K562 (cell line): ENCODE results near the gene PATL2. TPM values are rescaled to one million over a fixed set of nuclear protein-coding genes. Genes with fewer than 3 reads are reported as not detected.

Experiments used
- ATAC-seq: fragments of 200-7000 bp; cut with Tn5 transposase; 3 replicates; pipeline ENCODE4 v1.9.1; 2020; ENCODE audit warnings: moderate library complexity
- BruUV-seq: library from RNA; stranded (reverse); fragments of 400-500 nt; replicated peaks from 2 replicates; lab custom pipeline; 2021; lab: Mats Ljungman, UMichigan
- CTCF ChIA-PET: fragments of 300-600 bp; formaldehyde crosslinking; extraction: SDS; loops from one replicate; lab custom pipeline; 2021; ENCODE audit warnings: low intra/inter-chr PET ratio; lab: Yijun Ruan, JAX
- POLR2A ChIA-PET: fragments of 300-600, 350-650 bp; sonication (Branson Sonifier 250); formaldehyde crosslinking; extraction: SDS; loops from one replicate; lab custom pipeline; 2021; ENCODE audit warnings: antibody characterized with exemption, inconsistent platforms; lab: Yijun Ruan, JAX
- DNase-seq, 4 experiments: peaks; one replicate each; pipeline versions ENCODE4 v3.0.0 to v3.0.0-alpha.2; 2011 to 2018; ENCODE audit warnings: low spot score in 3 of 4, mixed read lengths in 3 of 4; ENCODE audit errors: extremely low read depth in 1 of 4
- FAIRE-seq: peaks from 2 replicates; lab custom pipeline; 2011; peaks lifted over from hg19 to GRCh38; lab: Jason Lieb, UNC
- H2AFZ ChIP-seq: 2 replicates; pipeline ENCODE4 v1.6.0; 2011; ENCODE audit warnings: low read depth, low read length, control low read depth, inconsistent platforms
- H3K27ac ChIP-seq: fragments of 200-600 bp; 3 replicates; pipeline ENCODE4 v1.8.0; 2011; ENCODE audit warnings: low read depth, mild to moderate bottlenecking, control low read depth, inconsistent platforms, low read length, moderate library complexity, mixed read lengths; ENCODE audit errors: extremely low read depth
- H3K27me3 ChIP-seq, 2 experiments: fragments of 300-600 bp in 1 of 2; 2 replicates in 1 of 2; 3 replicates in 1 of 2; pipeline versions ENCODE4 v1.6.0 to v1.8.0; 2011; ENCODE audit warnings: inconsistent platforms in 2 of 2, low read length in 2 of 2, mild to moderate bottlenecking in 1 of 2, mixed read lengths in 1 of 2, moderate library complexity in 1 of 2; ENCODE audit not compliant: control insufficient read depth in 2 of 2, insufficient read depth in 2 of 2
- H3K36me3 ChIP-seq: fragments of 300-600 bp; 3 replicates; pipeline ENCODE4 v1.8.0; 2011; ENCODE audit warnings: mild to moderate bottlenecking, low read length, inconsistent platforms; ENCODE audit not compliant: control insufficient read depth, insufficient read depth
- H3K4me1 ChIP-seq, 2 experiments: fragments of 200-600 bp in 1 of 2; replicated peaks in 1 of 2; 2 replicates in 1 of 2; 3 replicates in 1 of 2; pipeline versions ENCODE4 v1.5.1 to v1.8.0; 2011; ENCODE audit warnings: inconsistent platforms in 2 of 2, low read length in 2 of 2, mild to moderate bottlenecking in 1 of 2, mixed read lengths in 1 of 2, moderate library complexity in 1 of 2; ENCODE audit not compliant: control insufficient read depth in 2 of 2, insufficient read depth in 2 of 2
- H3K4me2 ChIP-seq: 2 replicates; pipeline ENCODE4 v1.6.1; 2011; ENCODE audit warnings: low read length, control low read depth, inconsistent platforms, mixed read lengths; ENCODE audit not compliant: insufficient read depth
- H3K4me3 ChIP-seq: fragments of 200-600 bp; sonication (generic), shearing (Covaris generic); 2 replicates; pipeline ENCODE4 v1.5.1; 2016; ENCODE audit warnings: control low read depth, inconsistent platforms
- H3K79me2 ChIP-seq: fragments of 200-600 bp; 3 replicates; pipeline ENCODE4 v1.8.0; 2011; ENCODE audit warnings: low read length, inconsistent platforms; ENCODE audit not compliant: control insufficient read depth, insufficient read depth
- H3K9ac ChIP-seq, 2 experiments: 2 replicates each; pipeline versions ENCODE4 v1.6.0 to v1.6.1; 2011; ENCODE audit warnings: low read depth in 2 of 2, low read length in 2 of 2, control low read depth in 1 of 2, inconsistent platforms in 1 of 2, mild to moderate bottlenecking in 1 of 2, mixed read lengths in 1 of 2; ENCODE audit not compliant: insufficient read depth in 1 of 2
- H3K9me1 ChIP-seq: one replicate; pipeline ENCODE4 v1.6.0; 2011; ENCODE audit warnings: inconsistent platforms, mild to moderate bottlenecking, low read length, moderate library complexity; ENCODE audit not compliant: control insufficient read depth, insufficient read depth
- H3K9me3 ChIP-seq: replicated peaks from 2 replicates; pipeline ENCODE4 v1.5.1; 2011; ENCODE audit warnings: low read depth, low read length, inconsistent platforms; ENCODE audit not compliant: control insufficient read depth, insufficient read depth
- H4K20me1 ChIP-seq: replicated peaks from 2 replicates; pipeline ENCODE4 v1.6.1; 2011; ENCODE audit warnings: low read length, inconsistent platforms, mixed read lengths; ENCODE audit not compliant: control insufficient read depth, insufficient read depth
- GABPB2 ChIP-seq: fragments of 250-450 bp; sonication (Bioruptor Pico); conservative IDR thresholded peaks from 2 replicates; pipeline ENCODE4 v1.5.1; 2021; ENCODE audit warnings: mild to moderate bottlenecking
- NCOR1 ChIP-seq: fragments of 450-650 bp; IDR thresholded peaks from 2 replicates; pipeline ENCODE4 v1.6.1; 2016; ENCODE audit warnings: mild to moderate bottlenecking, moderate library complexity
- PHTF2 ChIP-seq: fragments of 250-450 bp; sonication (Bioruptor Pico); IDR thresholded peaks from 2 replicates; pipeline ENCODE4 v1.5.0; 2021; ENCODE audit warnings: mild to moderate bottlenecking
- SREBF2 ChIP-seq: sonication (generic); formaldehyde crosslinking; IDR thresholded peaks from 2 replicates; pipeline ENCODE4 v1.4.0; 2020; ENCODE audit warnings: mild to moderate bottlenecking, missing genetic modification reagents
- ZNF717 ChIP-seq: fragments of 250-450 bp; sonication (Bioruptor Pico); IDR thresholded peaks from 2 replicates; pipeline ENCODE4 v1.5.0; 2021
- WGBS: fragments of 100-300 bp; shearing (Covaris generic); methylation state at CpG from one replicate; pipeline ENCODE4 v1.1.6; 2016; ENCODE audit warnings: low coverage, mixed read lengths; ENCODE audit not compliant: insufficient coverage; ENCODE audit errors: missing lambda C conversion rate; 5-methylcytosine and 5-hydroxymethylcytosine counted together
- in situ Hi-C: fragments of 300-500 bp; cut with MboI; formaldehyde crosslinking; loops from 4 replicates; pipeline ENCODE4 v1.15.0; 2018; ENCODE audit warnings: inconsistent platforms, mixed read lengths
- intact Hi-C: fragments of 100-400 bp; cut with micrococcal nuclease; formaldehyde crosslinking; loops from 2 replicates; pipeline ENCODE4 v1.14.2; 2022
- polyA plus RNA-seq, 8 experiments: library from polyadenylated mRNA; depleted of rRNA in 4 of 8; stranded (reverse) in 5 of 8; unstranded in 3 of 8; fragments of >200 nt; fragmentation: Nextera tagmentation in 2 of 8; fragmentation: Illumina TruSeq in 1 of 8; extraction: Ambion mirVana in 2 of 8; extraction: Trizol in 1 of 8; gene quantifications; 2 replicates each; pipeline versions ENCODE4 v1.2.1 to v1.2.3, GENCODE V29; 2011 to 2014; ENCODE audit warnings: inconsistent platforms in 1 of 8, missing spikeins in 1 of 8
- total RNA-seq, 7 experiments: library from RNA; depleted of rRNA in 6 of 7; stranded (reverse); fragments of >200 nt in 6 of 7; fragmentation: Illumina TruSeq in 2 of 7; extraction: Trizol in 2 of 7; gene quantifications; 2 replicates each; pipeline versions ENCODE4 v1.2.1 to v1.2.3, GENCODE V29; 2011 to 2021; ENCODE audit warnings: low replicate concordance in 1 of 7
- TF ChIP-seq, protein P1 (sequence below): sonication (generic); formaldehyde crosslinking; IDR thresholded peaks from 2 replicates; pipeline ENCODE4 v1.8.1; 2023; ENCODE audit warnings: mild to moderate bottlenecking, missing genetic modification reagents
- TF ChIP-seq, protein P2 (sequence below): fragments of 450-650 bp; IDR thresholded peaks from 2 replicates; pipeline ENCODE4 v1.6.1; 2016

Gene PATL2
- total and polyA plus RNA-seq, 9 of the 15 experiments (the other 6 are each of a cell fraction or from before 2014, with no cell fraction given): 0.42 to 1.1 (median 0.86) TPM

DNA sequence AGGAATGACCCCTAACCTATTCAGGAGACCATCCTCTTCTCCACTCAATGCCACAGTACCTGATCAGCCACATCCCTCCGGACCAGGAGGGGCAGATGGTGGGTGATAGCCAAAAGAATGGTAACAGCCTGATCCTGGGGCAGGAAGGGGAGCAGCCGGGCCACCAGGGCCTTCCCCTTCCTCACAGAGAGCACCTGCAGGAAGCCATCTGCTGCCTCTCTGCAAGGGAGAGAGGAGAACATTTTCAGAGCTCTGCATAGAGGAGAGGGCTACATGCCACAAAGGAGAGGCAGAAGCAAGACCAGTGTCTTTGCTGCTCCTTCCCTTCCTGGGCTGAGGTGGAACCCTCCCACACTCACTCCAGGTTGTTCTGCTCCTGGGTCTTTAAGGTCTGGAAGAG, 42.2 kb downstream of the PATL2 start:
- POLR2A ChIA-PET: interaction anchor here (0.9 to 1.6 kb wide), 3 partner anchors 12 to 43 kb away, joined by 4 to 5 read pairs (median 4); partner anchors contain the start of gene B2M
- CTCF ChIA-PET: no interaction called here
- H3K9me1 ChIP-seq: no peaks in the 10 kb centered on the region
- FAIRE-seq (no peak), ATAC-seq (no peak), DNase-seq (no peak)
- intact Hi-C loops: no loop called here
- in situ Hi-C loops: no loop called here
- no peak overlapping the region for H3K4me3 ChIP-seq
- 0% methylated on average over 1 of the region's 2 CpGs for WGBS
- H3K79me2 ChIP-seq: no peaks in the 10 kb centered on the region
- H3K27me3 ChIP-seq: no peaks in the 10 kb centered on the region
- H4K20me1 ChIP-seq: no peaks in the 10 kb centered on the region
- BruUV-seq: no TSS peak
- peak overlapping the region in 1 of 2 experiments; percentile 32; a peak in 1 of 4 replicates for H3K9ac ChIP-seq
- TF ChIP-seq ZNF717 (CRISPR knock-in tag): no peak
- TF ChIP-seq, protein P1, sequence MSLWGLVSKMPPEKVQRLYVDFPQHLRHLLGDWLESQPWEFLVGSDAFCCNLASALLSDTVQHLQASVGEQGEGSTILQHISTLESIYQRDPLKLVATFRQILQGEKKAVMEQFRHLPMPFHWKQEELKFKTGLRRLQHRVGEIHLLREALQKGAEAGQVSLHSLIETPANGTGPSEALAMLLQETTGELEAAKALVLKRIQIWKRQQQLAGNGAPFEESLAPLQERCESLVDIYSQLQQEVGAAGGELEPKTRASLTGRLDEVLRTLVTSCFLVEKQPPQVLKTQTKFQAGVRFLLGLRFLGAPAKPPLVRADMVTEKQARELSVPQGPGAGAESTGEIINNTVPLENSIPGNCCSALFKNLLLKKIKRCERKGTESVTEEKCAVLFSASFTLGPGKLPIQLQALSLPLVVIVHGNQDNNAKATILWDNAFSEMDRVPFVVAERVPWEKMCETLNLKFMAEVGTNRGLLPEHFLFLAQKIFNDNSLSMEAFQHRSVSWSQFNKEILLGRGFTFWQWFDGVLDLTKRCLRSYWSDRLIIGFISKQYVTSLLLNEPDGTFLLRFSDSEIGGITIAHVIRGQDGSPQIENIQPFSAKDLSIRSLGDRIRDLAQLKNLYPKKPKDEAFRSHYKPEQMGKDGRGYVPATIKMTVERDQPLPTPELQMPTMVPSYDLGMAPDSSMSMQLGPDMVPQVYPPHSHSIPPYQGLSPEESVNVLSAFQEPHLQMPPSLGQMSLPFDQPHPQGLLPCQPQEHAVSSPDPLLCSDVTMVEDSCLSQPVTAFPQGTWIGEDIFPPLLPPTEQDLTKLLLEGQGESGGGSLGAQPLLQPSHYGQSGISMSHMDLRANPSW (CRISPR knock-in tag): no peak
- no peak for TF ChIP-seq NCOR1
- TF ChIP-seq, protein P2, sequence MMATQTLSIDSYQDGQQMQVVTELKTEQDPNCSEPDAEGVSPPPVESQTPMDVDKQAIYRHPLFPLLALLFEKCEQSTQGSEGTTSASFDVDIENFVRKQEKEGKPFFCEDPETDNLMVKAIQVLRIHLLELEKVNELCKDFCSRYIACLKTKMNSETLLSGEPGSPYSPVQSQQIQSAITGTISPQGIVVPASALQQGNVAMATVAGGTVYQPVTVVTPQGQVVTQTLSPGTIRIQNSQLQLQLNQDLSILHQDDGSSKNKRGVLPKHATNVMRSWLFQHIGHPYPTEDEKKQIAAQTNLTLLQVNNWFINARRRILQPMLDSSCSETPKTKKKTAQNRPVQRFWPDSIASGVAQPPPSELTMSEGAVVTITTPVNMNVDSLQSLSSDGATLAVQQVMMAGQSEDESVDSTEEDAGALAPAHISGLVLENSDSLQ: no peak
- no peak for TF ChIP-seq PHTF2
- no peak for TF ChIP-seq SREBF2 (CRISPR knock-in tag)
- no peak for TF ChIP-seq GABPB2
- no peaks in the 10 kb centered on the region for H3K9me3 ChIP-seq
- no peak overlapping the region for H3K27ac ChIP-seq
- no peak overlapping the region for H3K4me2 ChIP-seq
- H2AFZ ChIP-seq: no peak overlapping the region
- H3K36me3 ChIP-seq: no peaks in the 10 kb centered on the region
- peaks cover 7 to 15% of the 10 kb centered on the region in 2 experiments; a peak in 4 of 5 replicates for H3K4me1 ChIP-seq
